ENCODE data around the gene KLF6.
A peak's percentile ranks its signal among the peaks of the same experiment; 100 is the strongest.

KLF6 gene

DNA sequence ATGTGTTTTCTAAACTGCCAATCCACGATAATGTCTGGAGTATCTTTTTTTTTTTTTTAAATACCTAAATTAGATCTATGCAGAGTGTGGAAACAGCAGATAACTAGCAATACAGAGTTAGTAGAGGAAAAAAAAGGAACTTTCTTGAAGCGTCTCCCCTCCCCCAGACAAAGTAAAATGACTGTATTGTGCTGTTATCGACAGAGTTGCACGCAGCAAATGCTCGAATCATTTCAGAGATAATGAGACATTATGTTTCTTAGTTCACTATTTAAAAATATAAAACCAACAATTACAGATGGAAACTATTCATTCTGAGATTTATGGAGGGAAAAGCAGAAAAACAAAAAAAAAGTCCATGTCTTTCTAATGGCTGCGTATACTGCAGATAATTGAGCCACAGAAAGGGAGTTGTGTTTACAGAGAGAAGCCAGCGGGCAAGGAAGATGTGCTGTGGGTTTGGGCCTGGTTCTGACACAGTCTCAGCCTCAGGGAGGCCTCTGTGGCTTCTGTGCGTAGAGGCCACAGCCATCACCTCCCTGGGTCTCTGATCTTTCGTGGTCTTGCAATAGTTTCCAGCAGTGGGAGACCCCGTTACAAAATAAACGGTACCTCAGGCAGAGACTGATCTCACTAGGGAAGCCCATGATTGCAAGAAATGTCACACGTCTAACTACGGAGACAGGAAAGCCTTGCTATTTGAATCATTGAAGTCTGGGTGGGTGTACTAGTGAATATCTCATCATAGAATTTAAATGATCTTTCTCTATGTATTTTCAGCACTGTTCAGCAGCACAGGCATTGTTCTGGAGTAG is 19.1 kb upstream of the KLF6 start:
- no peak for TF ChIP-seq CTCF (IDR thresholded peaks at IDR 0.05; ENCODE audit: low read depth, low read length)
- H3K9me3 ChIP-seq (ENCODE audit: severe bottlenecking) = no peaks in the 10 kb centered on the region
- no peak for DNase-seq
- H3K27ac ChIP-seq = no peak overlapping the region
- no peak overlapping the region for H3K4me3 ChIP-seq (ENCODE audit: low read depth, low read length)
- H3K27me3 ChIP-seq (ENCODE audit: insufficient read depth, low read depth, severe bottlenecking) = no peaks in the 10 kb centered on the region
- no peaks in the 10 kb centered on the region for H3K36me3 ChIP-seq

DNA sequence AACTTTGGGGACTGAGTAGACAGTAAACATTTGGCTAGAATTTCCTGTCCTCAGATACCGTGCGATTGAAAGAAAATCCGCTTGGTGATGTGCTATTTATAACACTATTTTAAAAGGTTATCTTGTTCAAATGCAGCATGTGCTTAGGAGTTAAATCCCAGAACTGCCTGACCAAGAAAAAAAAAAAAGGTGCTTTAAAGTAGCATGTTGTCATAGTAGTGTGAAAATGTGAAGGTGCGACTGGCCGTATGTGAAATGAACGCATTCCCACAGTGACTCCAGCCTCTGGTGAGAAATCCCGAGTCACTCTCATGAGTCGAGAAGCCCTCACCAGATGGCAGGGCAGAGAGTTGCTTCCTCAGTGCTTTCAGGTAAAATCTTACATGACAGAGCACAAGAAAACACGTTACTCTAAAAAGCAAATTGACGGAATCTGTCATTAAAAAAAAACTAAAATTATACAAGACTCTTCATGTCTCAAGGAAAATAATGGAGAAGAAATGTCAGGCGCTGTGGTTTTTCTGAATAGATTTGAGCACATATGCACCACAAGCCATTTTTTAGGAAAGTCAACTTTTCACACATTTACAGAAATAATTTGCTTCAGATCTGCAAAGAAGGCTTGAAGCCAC is 18.4 kb upstream of the KLF6 start:
- Histone ChIP-seq H3K4me3 (ENCODE audit: low read depth, low read length) (peak overlapping the region; percentile 28), H3K27ac (no peak overlapping the region), H3K27me3 (ENCODE audit: insufficient read depth, low read depth, severe bottlenecking) (no peaks in the 10 kb centered on the region), H3K9me3 (ENCODE audit: severe bottlenecking) (no peaks in the 10 kb centered on the region), H3K36me3 (no peaks in the 10 kb centered on the region)
- no peak for TF ChIP-seq CTCF (IDR thresholded peaks at IDR 0.05; ENCODE audit: low read depth, low read length)
- DNase-seq = peak; percentile 41

- Histone ChIP-seq H3K4me3 (ENCODE audit: low read depth, low read length) (peak overlapping the region; percentile 28; the same call in 1 of the 2 replicates), H3K36me3 (no peaks in the 10 kb centered on the region), H3K27me3 (ENCODE audit: insufficient read depth, low read depth, severe bottlenecking) (no peaks in the 10 kb centered on the region), H3K9me3 (ENCODE audit: severe bottlenecking) (no peaks in the 10 kb centered on the region), H3K27ac (no peak overlapping the region)
- DNase-seq = no peak
- no peak for TF ChIP-seq CTCF (IDR thresholded peaks at IDR 0.05; ENCODE audit: low read depth, low read length)
Observed at GRCh38 chr10:3802526-3803265, 17.7 kb upstream of the KLF6 start.

- no peaks in the 10 kb centered on the region for H3K27me3 ChIP-seq (ENCODE audit: insufficient read depth, low read depth, severe bottlenecking)
- H3K27ac ChIP-seq = no peak overlapping the region
- DNase-seq = no peak
- TF ChIP-seq CTCF (IDR thresholded peaks at IDR 0.05; ENCODE audit: low read depth, low read length) = no peak
- H3K36me3 ChIP-seq = no peaks in the 10 kb centered on the region
- H3K9me3 ChIP-seq (ENCODE audit: severe bottlenecking) = no peaks in the 10 kb centered on the region
- no peak overlapping the region for H3K4me3 ChIP-seq (ENCODE audit: low read depth, low read length)
Observed at GRCh38 chr10:3801558-3802192, 16.7 kb upstream of the KLF6 start.

DNA sequence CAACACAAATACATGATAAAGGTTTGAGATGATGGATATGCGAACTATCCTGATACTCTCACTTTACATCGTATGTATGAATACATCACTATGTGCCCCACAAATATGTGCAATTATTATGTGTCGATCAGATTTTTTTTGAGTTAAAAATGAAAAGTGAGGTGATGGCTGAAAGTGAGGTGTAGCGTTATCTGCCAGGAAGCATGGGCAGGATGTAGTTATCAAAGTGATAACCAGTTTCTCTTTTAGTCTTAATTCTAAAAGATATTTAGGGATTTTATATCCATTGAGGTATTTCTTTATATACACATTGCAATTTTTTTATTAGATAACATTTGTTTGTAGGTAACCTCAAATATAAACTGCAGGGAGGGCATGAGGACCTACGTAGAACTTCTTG is 15.6 kb upstream of the KLF6 start:
- no peak for DNase-seq
- no peak overlapping the region for H3K4me3 ChIP-seq (ENCODE audit: low read depth, low read length)
- H3K36me3 ChIP-seq = no peaks in the 10 kb centered on the region
- TF ChIP-seq CTCF (IDR thresholded peaks at IDR 0.05; ENCODE audit: low read depth, low read length) = no peak
- H3K9me3 ChIP-seq (ENCODE audit: severe bottlenecking) = no peaks in the 10 kb centered on the region
- H3K27ac ChIP-seq = no peak overlapping the region
- H3K27me3 ChIP-seq (ENCODE audit: insufficient read depth, low read depth, severe bottlenecking) = no peaks in the 10 kb centered on the region
